ENCODE results near the gene CDKL1. TPM values are rescaled to one million over a fixed set of nuclear protein-coding genes. Genes with fewer than 3 reads are reported as not detected.

The CDKL1 gene
- total and polyA plus RNA-seq, 2 donors (not counting 3 experiments of a cell fraction or from before 2014, with no cell fraction given) = 2.6 to 9.7 TPM

- intact Hi-C loops (cut with micrococcal nuclease) = no loop called here
- no peak for TF ChIP-seq POLR2A (IDR thresholded peaks at IDR 0.05; ENCODE audit: low read depth, low read length)
- TF ChIP-seq MYC (IDR thresholded peaks at IDR 0.05; ENCODE audit: low read depth, low read length) = no peak
- TF ChIP-seq POLR2AphosphoS5 (IDR thresholded peaks at IDR 0.05; ENCODE audit: insufficient read depth, low read depth, low read length) = no peak
- TF ChIP-seq GATA2 (IDR thresholded peaks at IDR 0.05; ENCODE audit: insufficient read depth, insufficient read length, low read depth, low read length) = no peak
- TF ChIP-seq, protein P1, sequence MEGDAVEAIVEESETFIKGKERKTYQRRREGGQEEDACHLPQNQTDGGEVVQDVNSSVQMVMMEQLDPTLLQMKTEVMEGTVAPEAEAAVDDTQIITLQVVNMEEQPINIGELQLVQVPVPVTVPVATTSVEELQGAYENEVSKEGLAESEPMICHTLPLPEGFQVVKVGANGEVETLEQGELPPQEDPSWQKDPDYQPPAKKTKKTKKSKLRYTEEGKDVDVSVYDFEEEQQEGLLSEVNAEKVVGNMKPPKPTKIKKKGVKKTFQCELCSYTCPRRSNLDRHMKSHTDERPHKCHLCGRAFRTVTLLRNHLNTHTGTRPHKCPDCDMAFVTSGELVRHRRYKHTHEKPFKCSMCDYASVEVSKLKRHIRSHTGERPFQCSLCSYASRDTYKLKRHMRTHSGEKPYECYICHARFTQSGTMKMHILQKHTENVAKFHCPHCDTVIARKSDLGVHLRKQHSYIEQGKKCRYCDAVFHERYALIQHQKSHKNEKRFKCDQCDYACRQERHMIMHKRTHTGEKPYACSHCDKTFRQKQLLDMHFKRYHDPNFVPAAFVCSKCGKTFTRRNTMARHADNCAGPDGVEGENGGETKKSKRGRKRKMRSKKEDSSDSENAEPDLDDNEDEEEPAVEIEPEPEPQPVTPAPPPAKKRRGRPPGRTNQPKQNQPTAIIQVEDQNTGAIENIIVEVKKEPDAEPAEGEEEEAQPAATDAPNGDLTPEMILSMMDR (IDR thresholded peaks at IDR 0.05; ENCODE audit: extremely low read depth in 1 of 2, insufficient read depth in 1 of 2, low read depth in 1 of 2, low read length in 2 of 2) = no peak
- TF ChIP-seq FOS (IDR thresholded peaks at IDR 0.05; ENCODE audit: borderline replicate concordance, insufficient read depth, low read length) = no peak
- no peak for TF ChIP-seq EZH2 (IDR thresholded peaks at IDR 0.05; ENCODE audit: borderline replicate concordance, low read depth, low read length, severe bottlenecking)
- TF ChIP-seq MAX (IDR thresholded peaks at IDR 0.05; ENCODE audit: insufficient read depth, insufficient read length) = no peak
- TF ChIP-seq JUN (IDR thresholded peaks at IDR 0.05; ENCODE audit: borderline replicate concordance, insufficient read depth, insufficient read length, low read depth) = no peak
- CTCF ChIA-PET = no interaction called here
- BruUV-seq (replicated peaks) = no TSS peak
- FAIRE-seq = no peak
- no peak overlapping the region for H2AFZ ChIP-seq (ENCODE audit: low read depth, low read length)
- no peaks in the 10 kb centered on the region for H3K9me1 ChIP-seq (replicated peaks; ENCODE audit: control insufficient read depth, extremely low read depth, insufficient read depth, low read length)
- no peaks in the 10 kb centered on the region for H3K79me2 ChIP-seq (ENCODE audit: control insufficient read depth, insufficient read depth, low read length)
- no peak overlapping the region for H3K27ac ChIP-seq (ENCODE audit: insufficient read depth, low read depth, low read length)
- H3K4me2 ChIP-seq (ENCODE audit: insufficient read depth, low read length) = no peak overlapping the region
- no peak overlapping the region for H3K9ac ChIP-seq (replicated peaks; ENCODE audit: extremely low read depth, insufficient read depth, low read length)
- no peak for DNase-seq (ENCODE audit: low read depth, low spot score)
- H3K27me3 ChIP-seq (ENCODE audit: control insufficient read depth in 2 of 2, insufficient read depth in 2 of 2, low read length in 2 of 2) = no peaks in the 10 kb centered on the region
- POLR2A ChIA-PET = no interaction called here
- dilution Hi-C loops (cut with MboI; ENCODE audit: extremely low pct_ligation_motif_present, low sequenced_read_pairs) = no loop called here
- no peaks in the 10 kb centered on the region for H4K20me1 ChIP-seq (replicated peaks; ENCODE audit: control insufficient read depth, extremely low read depth, insufficient read depth, low read length)
- no peaks in the 10 kb centered on the region for H3K4me1 ChIP-seq (ENCODE audit: control insufficient read depth, extremely low read depth, insufficient read depth, low read length)
- no peak overlapping the region for H3K4me3 ChIP-seq (replicated peaks in 1 of 3; ENCODE audit: insufficient read depth in 1 of 3, low read depth in 1 of 3, low read length in 3 of 3)
- H3K36me3 ChIP-seq (ENCODE audit: control insufficient read depth in 2 of 2, extremely low read depth in 1 of 2, insufficient read depth in 2 of 2, low read length in 2 of 2) = peaks cover 6 to 23% of the 10 kb centered on the region in 2 experiments
- H3K9me3 ChIP-seq (replicated peaks; ENCODE audit: control insufficient read depth, insufficient read depth, low read length) = no peaks in the 10 kb centered on the region
Observed at GRCh38 chr14:50432131-50432530, 35.5 kb upstream of the CDKL1 start.

Measured in endothelial cell of umbilical vein (primary cell).